ENCODE results near the gene SLC22A23.
"Not testable (repeated sequence)": the region's sequence is repeated elsewhere in the genome, so short reads cannot be mapped to it uniquely, and the experiment has no call there.

The SLC22A23 gene

DNA sequence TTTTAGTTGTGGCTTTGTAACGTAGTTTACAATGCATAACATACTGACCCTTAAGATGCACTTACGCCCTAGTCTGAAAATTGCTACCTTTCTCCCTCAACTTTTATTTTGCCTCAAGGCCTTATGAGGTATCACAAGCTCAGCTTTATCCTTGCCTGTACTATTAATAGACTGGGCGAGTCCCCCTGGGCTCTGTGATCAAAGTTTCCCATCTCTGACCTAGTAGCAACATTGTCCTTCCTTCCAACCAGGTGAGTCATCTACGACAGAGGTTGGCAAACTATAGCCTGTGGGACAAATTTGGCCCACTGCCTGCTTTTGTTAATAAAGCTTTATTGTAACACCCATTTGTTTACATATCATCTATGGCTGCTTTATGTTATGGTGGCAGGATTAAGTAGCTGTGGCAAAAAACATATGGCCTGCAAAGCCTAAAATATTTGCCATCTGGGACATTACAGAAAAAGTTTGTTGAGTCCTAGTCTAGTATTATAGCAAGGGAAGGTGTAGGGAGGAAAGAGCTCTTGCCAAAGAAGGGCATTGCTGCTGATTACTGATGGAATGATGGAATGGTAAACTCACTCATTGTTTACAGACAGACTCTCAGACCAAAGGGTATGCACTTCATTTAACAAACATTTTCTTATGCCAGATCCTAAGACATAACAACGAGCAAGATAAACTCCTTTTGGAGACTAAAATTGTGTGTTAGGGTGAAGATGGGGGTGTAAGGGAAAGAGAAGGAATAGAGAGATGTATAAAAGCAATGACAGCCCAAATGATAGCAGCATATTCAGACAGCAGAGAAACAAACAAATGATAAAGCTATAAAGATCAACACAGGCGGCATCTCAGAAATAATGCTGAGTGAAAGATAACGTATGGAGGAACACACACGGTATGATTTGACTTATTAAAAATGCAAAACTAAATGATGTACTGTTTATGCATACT lies 74.2 kb downstream of the SLC22A23 start:
- peak; percentile 30 for DNase-seq

DNA sequence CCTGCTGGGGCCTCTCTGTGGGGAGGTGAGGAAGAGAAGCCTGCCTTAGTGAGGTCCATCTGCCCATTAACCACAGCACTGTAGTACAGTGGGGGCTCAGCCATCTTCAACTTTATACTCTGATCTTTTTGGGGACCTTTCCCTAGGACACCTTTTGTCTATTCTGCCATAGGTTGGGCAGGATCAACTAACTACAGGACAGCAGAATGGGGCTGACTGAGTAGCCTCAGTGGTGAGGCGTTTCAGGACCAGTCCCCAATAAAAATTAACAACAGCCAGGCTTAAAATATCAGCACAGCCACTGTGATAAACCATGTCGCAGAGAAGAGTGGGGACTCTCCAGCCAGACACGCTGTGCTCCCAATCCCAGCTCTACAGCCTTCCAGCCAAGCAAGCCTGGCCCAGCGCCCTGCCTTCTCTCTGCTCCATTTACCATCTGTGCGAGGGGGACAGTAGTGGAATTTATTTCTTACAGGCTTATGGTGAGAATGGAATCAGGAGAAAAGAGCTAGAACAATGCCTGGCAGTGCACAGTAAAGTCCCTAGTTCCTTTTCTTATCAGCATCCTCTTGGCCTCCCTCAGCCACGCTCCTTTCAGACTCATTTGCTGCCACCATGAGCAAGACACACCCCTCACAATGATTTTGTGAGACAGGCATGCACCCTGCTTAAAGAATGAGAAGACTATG lies 75.5 kb downstream of the SLC22A23 start:
- DNase-seq = peak; percentile 9

DNA sequence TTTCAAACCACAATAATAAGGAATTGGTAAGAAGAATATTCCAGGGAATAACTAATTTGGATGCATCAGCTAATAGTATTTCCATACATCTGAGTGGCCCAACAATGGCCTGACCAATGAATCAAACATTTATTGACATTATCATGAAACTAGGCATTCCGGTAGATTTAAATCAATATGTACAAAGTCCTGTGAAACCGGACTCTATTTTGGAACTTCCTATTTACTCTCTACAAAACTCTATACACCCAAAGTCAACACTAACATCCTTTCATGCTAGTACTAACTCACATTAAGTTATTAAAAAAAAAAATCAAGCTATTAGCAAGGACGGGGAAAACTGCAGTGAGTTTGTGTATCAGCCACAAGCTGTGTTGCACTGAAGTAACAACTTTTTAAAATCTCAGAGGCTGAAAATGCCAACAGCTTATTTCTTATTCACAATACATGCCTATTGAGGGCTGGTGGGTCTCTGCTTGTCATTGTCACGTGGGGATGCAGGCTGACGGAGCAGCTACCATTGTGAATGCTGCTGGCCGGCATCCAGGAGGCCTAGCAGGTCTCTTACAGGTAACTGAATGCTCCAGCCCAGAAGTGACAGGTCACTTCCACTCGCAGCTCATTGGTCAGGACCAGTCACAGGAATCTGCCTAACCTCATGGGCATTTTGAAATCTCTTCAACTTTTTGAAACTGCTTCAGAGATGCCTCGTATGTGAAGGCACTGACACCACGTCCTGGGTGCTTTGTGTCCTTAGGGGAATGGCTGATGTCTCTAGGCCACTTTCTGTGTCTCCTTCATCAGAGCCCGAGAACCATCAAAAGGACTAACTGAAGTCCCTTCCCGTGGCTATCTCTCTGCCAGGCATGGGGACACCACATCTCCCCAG lies 76.3 kb downstream of the SLC22A23 start:
- DNase-seq = no peak

DNA sequence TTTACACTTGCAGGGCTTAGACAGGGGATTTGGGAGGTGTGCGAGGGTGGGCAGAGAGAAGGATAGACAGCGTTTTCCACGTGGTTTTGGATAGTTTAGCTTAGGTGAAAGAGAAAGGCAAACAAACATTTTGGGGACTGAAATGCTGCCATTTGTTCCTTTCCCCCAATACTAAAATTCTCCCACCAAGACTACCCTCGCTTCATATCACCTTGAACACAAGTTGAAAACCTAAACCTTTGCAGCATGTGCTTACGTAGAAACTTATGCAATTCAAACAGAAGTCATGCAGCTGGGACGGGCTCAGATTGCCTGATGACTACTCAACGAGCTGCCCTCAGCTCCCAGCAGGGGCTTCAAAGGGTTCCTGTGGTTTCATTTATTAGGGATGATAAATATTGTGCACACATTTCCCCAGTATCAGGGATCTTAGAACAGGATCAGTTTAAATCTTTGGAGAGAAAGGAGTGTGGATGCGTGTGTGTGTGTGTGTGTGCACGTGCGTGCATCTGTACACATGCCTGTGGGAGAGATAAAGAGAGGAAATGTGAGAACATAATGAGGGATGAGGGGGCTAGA lies 77.3 kb downstream of the SLC22A23 start:
- DNase-seq = peak; percentile 24

DNA sequence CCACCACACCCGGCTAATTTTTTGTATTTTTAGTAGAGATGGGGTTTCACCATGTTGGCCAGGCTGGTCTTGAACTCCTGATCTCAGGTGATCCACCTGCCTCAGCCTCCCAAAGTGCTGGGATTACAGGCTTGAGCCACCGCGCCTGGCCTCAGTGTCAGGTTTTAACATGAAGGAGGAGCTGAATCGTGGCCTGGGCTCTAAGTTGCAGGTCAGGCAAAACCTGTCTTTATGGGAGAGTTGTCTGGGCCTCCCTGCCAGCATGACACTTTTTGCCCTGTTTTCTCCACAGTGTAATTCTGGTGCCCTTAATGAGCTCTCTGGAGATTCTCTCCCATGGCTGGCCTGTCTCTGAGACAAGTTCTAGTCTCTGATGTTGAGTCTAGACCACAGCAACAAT lies 78.0 kb downstream of the SLC22A23 start:
- DNase-seq = not testable (repeated sequence)

DNA sequence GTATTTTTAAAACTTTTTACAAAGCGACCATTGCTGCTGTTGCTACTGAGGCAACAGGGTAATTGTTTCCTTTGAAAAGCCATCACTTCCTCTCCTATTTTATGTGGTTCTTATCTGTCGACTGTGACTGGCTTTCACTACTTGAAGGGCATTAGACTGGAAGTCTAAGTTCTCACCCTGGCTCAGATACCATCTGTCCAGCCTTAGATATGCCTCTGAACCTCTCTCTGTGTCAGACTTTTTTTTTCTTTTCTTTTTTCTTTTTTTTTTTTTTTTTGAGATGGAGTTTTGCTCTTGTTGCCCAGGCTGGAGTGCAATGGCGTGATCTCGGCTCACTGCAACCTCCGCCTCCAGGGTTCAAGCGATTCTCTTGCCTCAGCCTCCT lies 78.5 kb downstream of the SLC22A23 start:
- DNase-seq = peak; percentile 57

DNA sequence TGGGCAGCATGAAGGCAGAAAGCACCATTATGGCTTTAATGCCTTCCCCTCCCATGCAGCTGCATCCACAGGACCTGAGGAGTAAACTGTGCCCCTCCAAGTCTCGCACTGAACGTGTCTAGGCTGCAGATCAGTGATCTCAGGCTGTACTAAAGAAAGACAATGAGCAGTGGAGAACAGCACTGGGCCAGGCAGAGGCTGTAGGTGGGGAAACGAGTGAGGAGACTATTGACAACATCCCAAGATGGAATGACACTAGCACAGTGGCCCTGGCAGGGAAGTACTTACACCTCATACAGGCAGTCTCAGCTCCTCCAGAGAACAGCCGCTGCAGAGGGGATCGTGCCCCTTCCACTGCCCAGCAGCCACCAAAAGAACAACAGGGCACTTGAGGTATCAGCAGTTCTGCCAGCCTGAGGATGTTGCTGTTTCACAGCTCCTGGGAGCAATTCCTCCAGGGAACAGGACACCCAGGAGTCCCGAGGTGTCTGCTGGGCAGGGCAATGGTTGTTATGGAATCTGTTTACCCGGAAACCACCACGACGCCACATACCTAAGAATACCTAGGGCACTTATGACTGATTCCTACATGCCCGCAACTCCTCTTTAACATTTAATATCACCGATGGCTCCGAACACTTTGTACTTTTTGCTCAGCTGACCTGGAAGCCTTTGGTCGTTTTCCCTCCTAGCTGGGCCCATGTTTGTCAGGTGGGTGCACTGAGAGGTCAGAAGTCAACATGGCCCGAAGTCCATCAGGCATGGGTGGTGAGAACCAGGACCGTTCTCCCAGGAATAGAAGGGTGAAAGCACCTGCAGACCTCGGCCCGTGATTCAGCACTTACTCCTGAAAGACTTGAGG lies 79.1 kb downstream of the SLC22A23 start:
- no peak for DNase-seq

DNA sequence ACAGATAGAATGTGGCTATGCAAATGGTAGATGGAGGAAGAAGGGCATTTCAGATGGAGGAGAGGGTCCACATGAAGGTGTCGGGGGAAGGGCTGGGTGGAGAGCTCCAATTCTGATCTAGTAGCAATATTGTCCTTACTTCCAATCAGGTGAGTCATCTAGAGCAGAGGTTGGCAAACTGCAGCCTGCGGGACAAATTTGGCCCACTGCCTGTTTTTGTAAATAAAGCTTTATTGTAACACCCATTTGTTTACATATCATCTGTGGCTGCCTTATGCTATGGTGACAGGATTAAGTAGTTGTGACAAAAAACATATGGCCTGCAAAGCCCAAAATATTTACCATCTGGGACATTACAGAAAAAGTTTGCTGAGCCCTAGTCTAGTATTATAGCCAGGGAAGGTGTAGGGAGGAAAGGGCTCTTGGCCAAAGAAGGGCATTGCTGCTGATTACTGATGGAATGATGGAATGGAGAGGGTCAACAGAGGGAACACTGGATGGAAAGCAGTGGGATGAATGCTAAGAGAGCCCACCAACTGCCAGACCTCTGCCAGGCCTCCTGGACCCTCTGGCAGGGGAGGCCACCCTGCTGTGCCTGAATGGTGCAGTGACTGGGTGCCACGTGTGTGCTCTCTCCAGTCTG lies 79.8 kb downstream of the SLC22A23 start:
- peak; percentile 74 for DNase-seq

DNA sequence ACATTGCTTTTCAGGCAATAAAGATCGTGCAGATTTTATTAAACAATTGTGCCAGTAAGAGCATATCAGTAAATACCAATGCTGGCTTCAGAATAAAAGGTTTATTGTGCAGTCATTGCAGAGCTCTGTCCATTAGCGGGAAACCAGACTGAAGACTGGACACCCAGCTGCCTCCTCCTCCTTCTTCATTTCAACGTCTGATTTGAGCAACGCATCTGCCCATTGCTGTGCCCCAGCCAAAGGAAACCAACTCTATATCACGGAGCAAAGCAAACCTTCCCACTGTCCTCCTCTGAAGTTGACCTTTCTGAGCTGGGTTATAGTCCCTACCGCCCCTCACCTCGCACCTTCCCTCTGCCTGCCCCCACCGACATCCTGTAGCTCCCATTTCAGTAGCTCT lies 80.8 kb downstream of the SLC22A23 start:
- DNase-seq = no peak

DNA sequence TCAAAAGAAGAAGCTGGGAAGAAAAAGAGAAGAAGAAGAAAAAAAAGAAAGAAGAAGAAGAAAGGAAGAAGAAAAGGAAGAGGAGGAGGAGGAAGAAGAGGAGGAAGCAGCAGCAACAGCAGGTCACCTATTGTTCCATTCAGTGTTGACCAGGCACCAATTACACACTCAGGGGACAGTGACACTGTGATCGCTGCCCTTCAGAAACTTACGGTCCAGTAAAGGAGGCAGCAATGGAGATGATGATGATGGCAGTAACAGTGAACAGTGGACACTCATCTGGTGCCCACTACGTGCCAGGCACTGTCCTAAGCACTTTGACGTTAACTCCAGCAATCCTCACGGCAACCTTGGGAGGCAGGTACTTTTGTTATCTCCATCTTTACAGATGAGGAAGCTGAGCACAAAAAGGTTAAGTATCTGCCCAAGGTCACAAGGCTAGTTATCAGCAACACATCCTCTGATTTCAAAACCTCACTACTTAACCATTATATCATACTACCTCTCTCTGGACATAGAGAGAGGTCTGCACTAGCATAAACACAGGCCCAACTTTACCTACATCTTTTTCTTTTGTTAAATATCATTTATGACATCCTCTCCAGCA lies 83.2 kb downstream of the SLC22A23 start:
- no peak for DNase-seq

DNA sequence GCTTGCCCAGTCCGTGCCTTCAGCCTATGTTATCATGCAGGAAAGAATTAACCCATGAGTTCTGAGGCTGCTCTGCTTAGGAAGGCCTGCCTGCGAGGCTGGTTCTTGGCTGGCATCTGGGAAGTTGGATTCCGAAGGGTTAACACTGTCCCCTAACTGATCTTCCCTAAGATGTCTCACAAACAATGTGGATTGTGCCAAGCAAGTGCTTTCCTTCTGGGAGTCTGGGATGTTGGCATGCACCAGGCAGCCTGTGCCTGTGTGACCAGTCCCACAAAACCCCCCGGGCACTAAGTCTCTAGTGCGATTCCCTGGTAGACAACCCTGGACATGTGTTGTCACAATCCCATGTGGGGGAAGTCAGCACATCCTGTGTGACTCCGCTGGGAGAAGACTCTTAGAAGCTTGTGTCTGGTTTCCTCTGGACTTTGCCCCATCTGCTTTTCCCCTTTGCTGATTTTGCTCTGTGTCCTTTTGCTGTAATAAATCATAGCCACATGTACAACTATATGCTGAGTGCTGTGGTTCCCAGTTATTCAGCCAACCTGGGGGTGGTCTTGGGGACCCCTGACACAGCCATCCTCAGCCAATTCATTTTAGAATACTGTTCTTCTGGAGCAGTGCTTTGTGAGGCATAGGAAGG lies 83.8 kb downstream of the SLC22A23 start:
- no peak for DNase-seq

DNA sequence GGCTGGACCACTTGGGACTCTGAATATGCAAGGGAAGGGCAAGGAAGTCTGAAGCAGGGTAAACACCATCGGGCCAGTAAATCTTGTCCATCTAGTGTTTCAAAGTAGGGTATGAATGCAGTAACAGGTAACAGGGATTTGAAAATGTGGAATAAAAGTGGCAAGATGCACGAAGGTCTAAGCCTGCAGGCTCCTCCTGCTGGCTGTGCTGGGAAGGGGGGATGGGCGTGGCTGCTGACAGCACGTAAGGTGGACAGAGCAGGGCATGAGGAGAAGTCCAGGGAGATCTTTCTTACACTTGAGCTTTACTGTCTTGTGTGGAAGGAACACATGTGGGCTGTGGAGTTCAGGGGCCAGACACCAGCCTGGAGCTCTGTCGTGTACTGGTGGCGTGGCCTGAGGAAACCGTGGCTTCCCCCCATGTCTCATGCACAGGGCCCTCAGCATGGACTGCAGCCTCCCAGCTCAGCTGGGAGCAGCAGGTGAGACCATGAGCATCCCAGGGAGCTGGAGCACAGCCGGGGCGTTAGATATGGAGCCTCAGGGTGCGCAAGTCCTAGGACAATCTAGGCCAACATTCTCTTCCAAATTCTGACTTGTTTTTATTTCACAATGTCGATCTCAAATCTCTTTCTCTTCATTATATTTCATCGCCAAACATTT lies 84.5 kb downstream of the SLC22A23 start:
- no peak for DNase-seq

DNA sequence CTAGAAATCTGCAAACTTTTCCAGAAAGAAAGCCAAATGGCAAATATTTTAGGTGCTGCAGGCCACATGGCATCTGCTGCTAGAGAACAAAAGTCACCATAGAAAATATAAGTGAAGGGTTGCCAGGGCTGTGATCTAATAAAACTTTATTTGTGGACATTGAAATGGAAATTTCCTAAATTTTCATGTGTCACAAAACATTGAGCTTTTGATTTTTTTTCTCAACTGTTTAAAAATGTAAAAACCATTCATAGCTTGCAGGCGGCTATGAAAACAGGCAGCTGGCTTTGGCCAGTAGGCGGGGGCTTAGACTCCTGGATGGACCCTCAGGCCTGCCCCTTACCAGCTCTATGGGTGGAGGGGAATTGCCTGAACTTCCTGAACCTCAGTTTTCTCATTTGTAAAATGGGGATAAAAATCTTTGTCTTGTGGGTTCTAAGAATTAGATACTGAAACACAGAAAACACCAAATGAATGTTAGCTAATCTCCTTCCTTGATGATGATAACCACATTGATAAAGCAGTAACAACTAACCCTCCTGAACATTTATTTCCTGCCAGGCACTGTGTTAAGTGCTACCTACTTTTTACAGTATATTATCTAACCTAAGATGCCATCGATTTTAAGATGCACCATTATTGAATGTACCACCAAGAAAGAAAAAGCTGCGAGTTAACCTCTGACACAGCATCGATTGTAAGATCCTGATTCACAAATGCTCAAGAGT lies 85.5 kb downstream of the SLC22A23 start:
- DNase-seq = no peak

DNA sequence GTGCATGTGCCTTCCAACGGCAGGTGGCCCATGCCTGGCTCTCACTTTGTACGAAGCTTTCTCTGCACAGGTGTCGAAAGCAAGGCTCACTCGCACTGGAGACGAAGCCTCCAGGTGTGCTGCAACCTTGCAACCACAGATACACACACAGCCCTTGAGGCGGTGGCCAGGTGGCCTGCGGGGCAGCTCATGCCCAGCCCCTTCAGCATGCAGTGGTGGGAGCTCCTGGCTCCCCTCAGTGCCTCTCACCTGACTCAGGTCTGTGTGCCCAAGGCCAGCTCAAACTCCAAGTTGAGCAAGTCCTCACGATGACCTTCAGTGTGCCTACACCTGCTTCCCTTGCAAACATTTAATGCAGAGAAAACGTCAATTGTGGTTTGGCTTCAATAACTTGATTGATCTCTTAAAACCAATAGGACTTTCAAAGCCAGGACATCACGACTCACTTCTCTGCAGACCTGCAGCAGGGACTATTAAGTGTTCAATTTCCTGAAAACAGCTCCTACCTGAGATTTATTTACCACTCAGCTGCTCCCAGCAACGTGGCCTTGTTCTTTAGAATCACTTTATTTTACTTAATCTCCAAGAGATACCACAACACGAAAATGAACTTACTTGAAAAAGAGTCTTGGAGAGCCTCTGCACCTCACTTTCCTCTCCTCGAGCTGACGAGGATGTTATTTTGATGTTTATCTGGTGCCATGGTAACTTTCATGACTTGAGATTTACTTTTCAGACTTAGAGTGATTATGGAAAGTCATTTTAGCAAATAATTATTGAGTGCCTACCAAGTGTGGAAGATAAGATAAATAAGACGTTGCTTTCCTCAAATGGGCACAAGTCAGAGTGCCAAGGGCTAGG lies 86.3 kb downstream of the SLC22A23 start:
- no peak for DNase-seq

DNA sequence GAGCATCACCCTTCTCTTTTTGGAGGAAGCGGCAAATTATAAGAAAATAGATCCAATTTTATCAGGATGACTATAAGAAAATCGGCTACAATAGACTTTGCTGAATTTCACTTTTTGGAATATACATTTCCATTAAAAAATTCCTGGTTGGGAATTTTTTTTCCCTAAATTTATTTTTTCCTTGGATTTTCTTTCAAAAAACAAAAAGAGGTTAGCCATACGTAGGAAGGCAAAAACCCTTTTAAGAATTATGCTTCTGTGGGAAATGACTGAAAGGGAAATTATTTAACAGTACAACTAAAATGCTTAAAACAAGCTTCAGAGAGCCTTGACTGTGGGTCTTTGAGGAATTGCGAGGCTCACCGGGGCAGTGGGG lies 86.9 kb downstream of the SLC22A23 start:
- no peak for DNase-seq

DNA sequence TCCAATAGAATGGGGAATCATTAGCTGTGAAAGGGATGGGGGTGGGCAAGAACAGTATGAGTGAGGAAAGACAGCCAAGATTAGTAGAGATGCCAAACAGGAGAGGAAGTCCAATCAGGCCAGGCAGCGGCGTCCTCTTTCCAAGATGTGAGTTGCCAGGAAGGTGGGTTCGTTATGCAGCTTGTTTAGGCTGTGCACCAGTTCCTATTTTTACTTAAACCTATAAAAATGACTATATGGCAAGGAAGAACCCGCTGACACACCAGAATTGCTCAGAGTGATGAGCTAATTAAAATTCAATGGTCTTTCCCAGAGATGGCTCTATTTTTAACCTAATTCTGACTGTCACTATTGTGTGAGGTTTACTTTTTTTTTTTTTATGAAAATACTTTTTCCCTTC lies 88.2 kb downstream of the SLC22A23 start:
- no peak for DNase-seq

DNA sequence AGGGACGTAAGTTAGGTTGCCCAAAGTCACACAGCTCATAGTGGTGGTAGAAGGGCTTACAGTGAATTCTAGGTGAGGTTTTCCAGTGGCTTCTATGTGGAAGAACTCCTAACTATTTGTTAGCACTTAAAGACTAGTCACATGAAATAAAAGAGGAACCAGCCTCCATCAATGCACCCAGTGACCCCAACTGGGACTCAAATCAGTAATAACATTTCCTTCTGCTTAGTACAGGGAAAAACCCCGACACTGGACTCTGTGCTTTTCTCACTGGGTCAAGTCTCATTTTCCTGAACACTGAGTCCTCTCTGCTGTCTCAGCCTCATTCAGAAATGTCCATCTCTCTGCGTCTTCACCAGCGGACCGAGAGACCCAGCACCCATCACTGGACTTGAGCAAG lies 89.2 kb downstream of the SLC22A23 start:
- no peak for DNase-seq

Measured in NCI-H2171 treated with DMSO at 0.1 percent for 48 hours (cell line).